DOHH2 (cell line): ENCODE results near the gene INPP5F.

Experiments used
- CTCF ChIP-seq: fragments of 200-600 bp; sonication (generic); IDR thresholded peaks from one replicate; pipeline ENCODE4 v1.5.1; 2014; ENCODE audit warnings: antibody characterized with exemption, mild to moderate bottlenecking, low read depth, low read length; ENCODE audit not compliant: poor library complexity, severe bottlenecking
- EZH2phosphoT487 ChIP-seq: fragments of 200-600 bp; sonication (generic); IDR thresholded peaks from 2 replicates; pipeline ENCODE4 v1.6.1; 2017; ENCODE audit warnings: borderline replicate concordance, mild to moderate bottlenecking, antibody characterized with exemption, low read length, moderate library complexity, mixed read lengths

GRCh38 chr10:119758448-119759195 is 32.8 kb downstream of the INPP5F start:
- TF ChIP-seq CTCF (no peak), EZH2phosphoT487 (no peak)
